ENCODE measurements around the gene FRAS1.
"Not testable (repeated sequence)": the region's sequence is repeated elsewhere in the genome, so short reads cannot be mapped to it uniquely, and the experiment has no call there.

FRAS1 gene

DNA sequence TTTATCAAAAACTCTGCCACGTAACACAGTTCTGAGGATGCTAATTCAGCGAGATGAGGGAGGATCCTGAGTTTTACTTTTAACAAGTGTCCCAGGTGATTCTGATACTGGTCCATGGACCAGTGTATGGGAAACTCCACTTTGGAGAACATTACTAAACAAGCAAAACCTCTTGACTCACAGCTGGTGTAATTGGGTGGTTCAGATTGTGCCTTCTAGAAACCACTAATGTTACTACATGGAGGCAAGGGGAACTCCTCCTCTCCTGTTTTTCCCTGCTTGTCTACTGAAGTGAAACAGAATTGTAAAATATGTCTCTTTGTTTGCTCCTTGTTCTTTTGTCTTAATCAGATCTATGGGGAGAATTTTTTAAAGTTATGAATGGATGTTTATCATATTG is 62.6 kb downstream of the FRAS1 start:
- FAIRE-seq: no peak

GRCh38 chr4:78120144-78120880 is 63.2 kb downstream of the FRAS1 start:
- FAIRE-seq: no peak

DNA sequence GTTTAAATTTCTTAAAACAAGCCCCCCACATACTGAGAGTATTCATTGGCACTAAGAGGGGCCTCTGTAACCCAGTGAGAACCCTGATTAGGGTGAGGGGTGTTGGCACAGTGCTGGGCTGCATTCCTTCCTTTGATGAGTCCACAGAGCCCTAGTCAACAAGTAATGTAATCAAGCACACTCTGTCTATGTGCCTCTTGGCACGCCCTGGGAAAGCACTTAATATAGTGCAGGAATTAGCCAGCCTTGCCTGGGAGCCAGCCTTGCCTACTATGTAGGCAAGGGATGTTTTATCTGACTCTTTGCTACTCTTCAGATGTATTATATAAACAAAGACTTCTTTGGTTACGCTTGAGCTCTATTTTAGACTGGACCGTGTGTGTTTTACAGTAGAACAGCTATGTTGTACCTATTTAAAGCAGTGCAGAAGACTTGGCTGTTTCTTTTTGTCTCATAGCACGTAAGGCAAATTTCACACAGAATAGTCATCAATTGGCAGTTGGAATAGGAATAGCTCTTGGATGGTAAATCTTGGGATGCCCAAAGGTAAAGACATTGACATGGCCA is 64.3 kb downstream of the FRAS1 start:
- no peak for FAIRE-seq

- not testable (repeated sequence) for FAIRE-seq
These were observed 68.8 kb downstream of the FRAS1 start for GRCh38 chr4:78125834-78126331.

DNA sequence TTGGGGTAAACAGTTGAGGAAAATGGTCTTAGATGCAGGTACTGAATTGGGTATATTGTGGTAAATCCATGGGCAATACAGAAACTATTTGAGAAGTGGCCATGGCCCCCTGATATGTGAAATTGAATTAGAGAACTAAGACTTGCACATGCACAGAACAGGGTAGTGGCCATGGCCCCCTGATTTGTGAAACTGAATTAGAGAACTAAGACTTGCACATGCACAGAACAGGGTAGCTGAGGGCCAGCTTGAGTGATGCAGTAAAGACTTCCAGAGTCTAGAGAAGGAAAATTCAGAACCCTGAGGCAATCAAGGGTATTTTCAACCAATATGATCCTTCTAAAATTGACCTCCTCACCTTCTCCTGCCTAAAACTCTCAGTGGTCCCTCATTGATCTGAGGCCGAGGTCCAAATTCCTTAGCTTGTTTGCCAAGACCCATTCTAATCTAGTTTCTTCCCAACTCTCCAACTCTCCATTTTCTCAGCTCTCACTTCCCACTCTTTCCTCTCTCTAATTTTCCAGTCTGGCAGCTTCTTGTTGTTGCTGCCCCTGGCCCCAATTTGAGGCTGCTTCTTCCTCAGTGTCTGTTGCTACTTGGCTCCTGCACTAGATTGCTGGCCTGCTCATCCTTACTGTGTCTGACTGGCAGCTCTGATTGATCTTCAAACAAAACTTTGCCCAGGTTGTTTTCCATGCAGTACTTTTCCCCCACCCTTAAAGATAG is 72.4 kb downstream of the FRAS1 start:
- no peak for FAIRE-seq

DNA sequence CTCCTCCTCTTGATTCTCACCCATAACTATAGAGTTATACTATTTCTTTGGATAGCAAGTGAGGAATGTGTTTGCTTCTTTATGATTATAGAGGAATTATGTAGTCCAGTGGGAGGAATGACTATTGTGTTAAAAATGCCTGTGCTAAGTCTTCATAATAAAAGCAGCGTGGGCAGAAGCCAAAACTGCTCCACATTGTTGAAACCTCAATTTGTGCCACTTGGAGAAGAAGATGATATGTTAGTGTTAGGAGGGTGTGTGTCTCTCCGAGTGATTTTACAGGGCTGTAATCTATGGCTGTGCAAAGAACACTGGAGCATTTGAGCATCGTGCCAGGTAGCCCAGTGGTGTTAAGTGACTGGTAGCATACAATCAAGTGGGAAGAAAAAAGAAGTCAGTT is 74.3 kb downstream of the FRAS1 start:
- no peak for FAIRE-seq

DNA sequence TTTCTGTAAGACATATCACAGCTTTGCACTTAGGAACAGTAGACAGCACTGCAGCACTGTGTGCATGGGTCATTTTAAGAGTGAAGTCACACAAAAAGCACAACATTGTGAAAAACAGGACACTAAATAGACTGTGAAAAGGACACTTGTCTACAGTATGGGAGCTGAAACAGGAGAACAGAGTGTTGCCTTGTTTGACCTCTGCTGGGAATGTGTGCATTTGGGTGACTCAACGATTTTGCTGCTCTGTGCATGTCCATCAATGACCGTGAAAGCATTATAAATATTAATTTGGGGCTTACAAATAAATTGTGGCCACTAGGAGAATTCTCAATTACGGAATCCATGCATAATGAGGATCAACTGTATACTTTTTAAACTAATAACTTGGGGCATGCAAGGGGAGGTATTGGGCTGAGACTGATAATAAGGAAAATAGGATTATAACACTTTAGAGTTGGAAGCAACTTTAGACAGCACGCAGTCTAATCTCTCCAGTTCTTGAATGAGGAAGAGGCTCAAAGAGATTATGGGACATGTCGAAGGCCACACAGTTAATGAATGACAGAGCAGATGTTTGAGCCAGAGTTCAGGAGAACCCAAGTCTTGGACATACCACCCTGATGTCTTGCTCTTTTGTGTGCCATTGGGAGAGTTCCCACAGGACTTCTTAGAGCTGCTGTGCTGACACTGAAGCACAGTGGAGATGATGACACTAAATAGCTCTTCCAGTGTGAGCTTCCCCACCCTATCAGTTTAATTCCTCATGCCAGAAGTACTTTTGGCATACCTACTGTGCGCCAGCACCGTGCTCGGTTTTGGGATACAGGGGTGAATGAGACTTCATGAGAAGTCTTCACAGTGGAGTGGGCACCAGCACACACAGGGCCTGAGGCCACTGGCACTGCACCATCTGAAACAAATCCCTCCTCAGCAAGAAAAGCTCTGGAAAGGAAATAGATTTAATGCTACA is 79.3 kb downstream of the FRAS1 start:
- FAIRE-seq: no peak

DNA sequence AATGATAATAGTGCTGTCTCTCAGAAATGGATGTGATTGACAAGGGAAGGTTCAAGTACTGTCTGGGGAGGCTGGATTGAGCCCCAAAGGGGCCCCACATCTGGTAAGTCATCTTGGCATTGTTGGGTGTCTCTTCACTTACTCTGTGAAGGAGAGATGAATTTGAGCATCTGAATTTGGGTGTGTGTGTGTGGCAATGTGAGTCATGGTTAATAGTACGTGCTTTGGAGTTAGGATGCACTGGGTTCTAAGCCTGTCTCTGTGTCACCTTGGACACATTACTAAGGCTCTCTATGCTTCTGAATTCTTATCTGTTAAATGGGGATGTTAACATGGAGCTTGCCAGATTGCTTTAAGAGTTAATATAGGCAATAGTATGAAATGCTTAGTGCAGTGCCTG is 80.4 kb downstream of the FRAS1 start:
- FAIRE-seq: no peak

DNA sequence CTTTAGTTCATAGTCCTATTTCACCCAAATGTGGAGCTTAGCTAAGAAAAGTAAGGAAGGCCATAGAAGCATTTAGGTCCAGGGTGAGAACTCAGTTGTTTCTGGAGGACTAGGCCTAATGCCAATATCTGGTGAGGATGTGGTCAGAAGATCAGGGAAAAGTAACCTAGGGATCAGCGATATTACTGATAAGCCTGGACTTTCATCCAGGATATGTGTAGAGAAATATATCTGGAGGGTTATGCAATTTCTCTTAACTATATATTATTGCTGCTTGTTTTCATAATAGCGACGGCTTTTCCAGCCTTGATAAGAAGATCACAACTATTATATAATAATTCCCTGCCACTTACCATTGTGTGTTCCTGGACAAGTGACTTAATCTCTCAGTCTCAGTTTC is 81.1 kb downstream of the FRAS1 start:
- FAIRE-seq: no peak

- FAIRE-seq: no peak
These were observed 86.5 kb downstream of the FRAS1 start for GRCh38 chr4:78143634-78144033.

DNA sequence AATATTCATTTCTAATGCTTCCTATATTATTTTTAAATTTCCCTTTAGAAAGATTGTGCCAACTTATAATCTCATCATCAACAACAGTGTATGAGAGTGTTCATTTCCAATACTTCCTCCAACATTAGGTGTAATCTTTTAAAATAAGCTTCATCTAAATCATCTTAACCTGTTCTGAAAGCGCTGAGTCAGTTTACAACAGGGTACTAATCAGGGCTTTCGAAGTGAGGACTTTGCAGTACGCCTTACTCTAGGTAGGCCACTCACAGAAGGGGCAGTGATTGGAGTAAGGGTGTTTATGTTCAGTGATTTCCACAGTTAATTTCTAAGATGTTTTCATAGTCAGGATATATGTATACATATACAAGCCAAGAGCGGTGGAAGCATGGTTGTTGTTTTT is 87.9 kb downstream of the FRAS1 start:
- FAIRE-seq: no peak

GRCh38 chr4:78145622-78146021 is 88.5 kb downstream of the FRAS1 start:
- no peak for FAIRE-seq

DNA sequence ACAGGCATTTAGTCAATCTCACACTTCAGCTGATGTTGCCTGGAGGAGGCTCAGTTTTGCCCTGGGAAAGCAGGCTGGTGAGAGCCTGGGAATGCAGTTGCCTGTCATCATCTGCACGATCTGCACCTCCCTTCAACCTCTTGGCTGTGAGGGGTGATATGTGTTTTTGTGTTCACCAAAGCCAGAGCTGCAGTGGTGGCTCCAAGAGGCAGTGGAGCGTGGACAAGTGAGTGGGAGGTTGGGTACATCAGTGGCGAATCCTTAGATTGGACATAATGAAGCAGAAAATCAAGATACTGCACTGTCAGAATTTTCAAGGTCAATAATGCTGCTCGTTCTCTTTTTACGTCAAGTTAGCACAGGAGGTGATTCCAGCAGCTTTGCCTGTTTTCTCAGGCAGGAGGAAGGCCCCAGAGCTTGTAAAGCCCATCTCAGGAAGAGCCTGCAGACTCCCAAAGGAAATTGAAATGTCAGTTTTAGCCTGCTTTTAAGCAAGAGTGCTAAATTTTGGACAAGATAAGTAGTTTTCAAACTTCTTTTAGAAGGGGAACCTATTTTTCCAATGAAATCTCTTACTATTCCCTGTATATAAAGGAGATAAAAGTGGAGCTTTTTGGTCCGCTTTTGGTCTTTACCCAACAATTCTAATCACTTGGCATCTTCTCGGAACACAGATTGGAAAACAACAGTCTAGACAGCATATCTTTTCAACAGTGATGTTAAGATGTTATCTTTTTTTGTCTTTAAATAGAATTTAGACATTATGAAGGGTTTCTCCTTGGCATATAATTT is 92.8 kb downstream of the FRAS1 start:
- no peak for FAIRE-seq

DNA sequence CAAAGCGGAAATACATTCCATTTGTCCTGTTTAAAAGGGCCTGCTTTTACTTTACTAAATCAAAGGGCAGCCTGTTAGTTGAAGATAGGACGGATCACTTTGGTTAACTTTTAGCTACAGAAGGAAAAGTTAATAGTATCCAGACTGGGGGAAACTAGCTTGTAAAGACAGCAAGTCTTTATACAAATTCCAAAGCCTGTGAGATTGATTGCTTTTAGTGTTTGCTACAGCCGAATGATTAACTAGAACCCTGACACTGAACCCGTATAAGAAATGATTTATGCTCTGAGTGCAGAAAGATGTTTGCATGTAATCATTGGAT is 93.4 kb downstream of the FRAS1 start:
- FAIRE-seq: no peak

GRCh38 chr4:78152795-78153194 is 95.7 kb downstream of the FRAS1 start:
- FAIRE-seq: no peak

DNA sequence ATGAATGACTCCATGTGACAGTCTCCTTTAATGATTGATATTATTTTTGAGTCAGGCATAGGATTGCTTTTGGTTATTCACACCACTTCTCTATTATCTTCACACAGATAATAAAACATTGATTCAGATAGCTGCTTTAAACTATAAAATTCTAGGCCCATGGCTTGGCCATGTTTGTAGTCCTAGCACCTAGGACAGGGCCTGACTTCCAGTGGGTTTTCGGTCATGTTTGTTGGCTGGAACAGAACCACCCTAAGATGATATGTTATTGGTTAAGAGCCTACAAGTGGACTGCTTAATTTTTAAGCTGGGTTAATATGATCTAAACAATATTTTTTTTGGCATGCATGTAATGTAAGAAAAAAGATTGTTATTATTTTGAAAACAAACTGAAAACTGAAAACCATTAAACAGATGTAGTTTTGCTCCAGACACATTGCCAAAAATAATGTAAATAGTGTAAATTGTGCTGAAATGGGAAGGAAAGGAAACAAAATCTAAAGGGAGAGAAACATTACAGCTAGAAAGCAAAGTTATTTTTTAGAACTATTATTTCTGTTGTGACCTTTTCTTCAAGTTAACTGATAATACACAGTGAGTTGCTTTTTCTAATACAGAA is 98.0 kb downstream of the FRAS1 start:
- no peak for FAIRE-seq

GRCh38 chr4:78155616-78156105 is 98.5 kb downstream of the FRAS1 start:
- no peak for FAIRE-seq

GRCh38 chr4:78156520-78156919 is 99.4 kb downstream of the FRAS1 start:
- no peak for FAIRE-seq

GRCh38 chr4:78162342-78162741 is 105.2 kb downstream of the FRAS1 start:
- no peak for FAIRE-seq

DNA sequence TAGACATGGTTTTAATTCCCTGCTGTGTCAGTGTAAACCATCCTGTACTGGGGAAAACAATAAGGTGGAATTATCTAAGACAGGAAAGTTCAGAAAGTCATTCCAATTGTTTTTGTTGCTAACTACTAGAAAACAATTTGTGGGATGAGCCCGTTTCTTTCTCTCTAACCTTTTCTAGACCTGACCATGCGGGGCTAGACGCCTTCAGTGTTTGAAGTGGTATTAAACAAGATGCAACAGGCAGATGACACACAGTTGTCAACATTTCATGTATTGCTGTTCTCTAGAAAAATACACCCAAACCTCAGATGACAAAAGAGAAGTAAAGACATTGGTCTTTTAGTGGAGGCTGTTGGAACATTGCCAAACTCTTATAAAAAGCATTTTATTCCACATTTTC is 105.7 kb downstream of the FRAS1 start:
- FAIRE-seq: no peak

DNA sequence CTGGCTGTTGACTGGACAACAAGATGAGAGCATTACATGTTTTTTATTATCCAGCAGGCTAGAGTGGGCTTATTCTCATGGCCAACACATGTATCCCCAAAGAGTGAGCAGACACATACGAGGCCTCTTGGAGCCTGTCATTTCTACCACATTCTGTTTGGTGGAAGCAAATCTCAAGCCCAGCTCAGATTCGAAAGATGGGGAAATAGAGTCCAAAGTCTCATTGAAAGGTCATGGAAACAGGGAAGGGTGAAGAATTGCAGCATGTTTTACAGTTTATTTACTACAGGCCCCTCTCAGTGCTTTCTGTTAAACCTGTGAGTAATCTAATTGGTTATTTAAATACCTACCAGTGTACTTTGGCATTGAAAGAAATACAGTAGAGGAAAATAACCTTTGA is 108.6 kb downstream of the FRAS1 start:
- FAIRE-seq: no peak

DNA sequence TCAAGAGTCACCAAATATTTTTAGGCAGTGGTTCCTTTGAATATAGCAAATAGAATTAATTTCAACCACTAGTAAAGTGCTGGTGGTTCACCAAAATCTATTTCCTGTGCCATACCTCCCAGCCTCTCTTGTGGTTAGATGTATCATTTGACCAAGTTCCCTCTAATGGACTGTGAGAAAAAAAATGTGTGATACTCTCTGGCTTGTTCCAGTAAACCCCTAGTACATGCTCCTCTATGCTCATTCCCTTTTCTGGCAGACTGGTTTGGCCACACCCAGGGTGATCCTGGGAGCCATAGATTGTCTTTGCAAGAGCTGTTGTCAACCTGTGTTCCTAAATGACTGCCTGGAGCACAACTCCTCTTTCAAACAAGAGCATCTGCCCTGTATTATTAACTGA is 109.5 kb downstream of the FRAS1 start:
- no peak for FAIRE-seq

Data from A204.1 (cell line).